Hepatic stellate cell (primary cell): ENCODE results near the gene LIN28B.
A peak's percentile ranks its signal among the peaks of the same experiment; 100 is the strongest.
"Not testable (repeated sequence)": the region's sequence is repeated elsewhere in the genome, so short reads cannot be mapped to it uniquely, and the experiment has no call there.

Source experiments
- DNase-seq: peaks from one replicate; pipeline ENCODE4 v3.0.0; 2011; ENCODE audit warnings: low spot score

LIN28B gene

GRCh38 chr6:105013459-105013858 lies 56.6 kb downstream of the LIN28B start:
- DNase-seq: not testable (repeated sequence)

- DNase-seq: no peak
Observed at GRCh38 chr6:105014448-105014847, 57.5 kb downstream of the LIN28B start.

GRCh38 chr6:105014954-105015353 lies 58.0 kb downstream of the LIN28B start:
- DNase-seq: no peak

GRCh38 chr6:105015482-105015881 lies 58.6 kb downstream of the LIN28B start:
- DNase-seq: peak; percentile 23

- DNase-seq: no peak
Observed at GRCh38 chr6:105019285-105019684, 62.4 kb downstream of the LIN28B start.

GRCh38 chr6:105021399-105021798 lies 64.5 kb downstream of the LIN28B start:
- DNase-seq: no peak

- DNase-seq: no peak
Observed at GRCh38 chr6:105022416-105022815, 65.5 kb downstream of the LIN28B start.

- no peak for DNase-seq
Observed at GRCh38 chr6:105024803-105025202, 67.9 kb downstream of the LIN28B start.

- DNase-seq: no peak
Observed at GRCh38 chr6:105028898-105029297, 72.0 kb downstream of the LIN28B start.

GRCh38 chr6:105029581-105029980 lies 72.7 kb downstream of the LIN28B start:
- DNase-seq: no peak

- no peak for DNase-seq
Observed at GRCh38 chr6:105034470-105034869, 77.6 kb downstream of the LIN28B start.

- no peak for DNase-seq
Observed at GRCh38 chr6:105035299-105035698, 78.4 kb downstream of the LIN28B start.

GRCh38 chr6:105036351-105036750 lies 79.4 kb downstream of the LIN28B start:
- no peak for DNase-seq

GRCh38 chr6:105038259-105038658 lies 81.4 kb downstream of the LIN28B start:
- DNase-seq: no peak

- DNase-seq: no peak
Observed at GRCh38 chr6:105041880-105042279, 85.0 kb downstream of the LIN28B start.

GRCh38 chr6:105042648-105043047 lies 85.7 kb downstream of the LIN28B start:
- no peak for DNase-seq

- no peak for DNase-seq
Observed at GRCh38 chr6:105043979-105044378, 87.1 kb downstream of the LIN28B start.

- DNase-seq: peak; percentile 4
Observed at GRCh38 chr6:105045526-105045925, 88.6 kb downstream of the LIN28B start.

- DNase-seq: no peak
Observed at GRCh38 chr6:105051941-105052471, 95.1 kb downstream of the LIN28B start.

- DNase-seq: no peak
Observed at GRCh38 chr6:105056646-105057045, 99.7 kb downstream of the LIN28B start.

GRCh38 chr6:105057160-105057559 lies 100.3 kb downstream of the LIN28B start:
- no peak for DNase-seq

- no peak for DNase-seq
Observed at GRCh38 chr6:105058316-105058715, 101.4 kb downstream of the LIN28B start.

GRCh38 chr6:105058846-105059245 lies 101.9 kb downstream of the LIN28B start:
- no peak for DNase-seq

- DNase-seq: no peak
Observed at GRCh38 chr6:105066233-105066632, 109.3 kb downstream of the LIN28B start.

- no peak for DNase-seq
Observed at GRCh38 chr6:105066836-105067235, 109.9 kb downstream of the LIN28B start.
